Measurements from ENCODE around the gene PADI3. TPM values are rescaled to one million over a fixed set of nuclear protein-coding genes. Genes with fewer than 3 reads are reported as not detected.

The PADI3 gene
- total and polyA plus RNA-seq, 10 donors, result not detected

DNA sequence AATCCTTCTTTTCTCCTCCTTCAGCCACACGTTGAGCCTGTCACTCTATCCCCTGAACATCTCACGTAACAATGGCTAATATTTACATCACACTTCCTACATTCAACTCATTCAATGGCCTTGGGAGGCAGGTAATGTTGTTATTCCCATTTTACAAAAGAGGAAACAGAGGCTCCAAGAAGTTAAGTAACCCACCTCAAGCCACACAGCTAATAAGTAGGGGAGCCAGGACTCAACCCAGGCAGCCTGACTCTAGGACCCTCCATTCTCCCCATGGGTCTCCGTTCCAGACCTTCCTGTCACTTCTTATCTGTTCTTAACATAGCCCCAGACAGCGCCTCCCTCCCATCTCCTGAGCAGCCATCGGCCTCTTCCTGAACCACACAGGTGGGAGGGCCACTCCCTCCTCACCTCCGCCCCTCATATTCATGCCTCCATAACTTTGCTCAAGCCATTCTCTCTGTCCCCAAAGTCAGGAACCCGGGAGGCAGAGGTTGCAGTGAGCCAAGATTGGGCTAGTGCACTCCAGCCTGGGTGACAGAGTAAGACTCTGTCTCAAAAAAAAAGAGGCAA, 61.3 kb downstream of the PADI3 start:
- Histone ChIP-seq H3K9me3 (no peaks in the 10 kb centered on the region), H3K4me1 (peaks cover 0 to 47% (median 0%) of the 10 kb centered on the region in 6 donors), H3K27me3 (replicated peaks in 1 of 7) (peaks cover 0 to 85% (median 10%) of the 10 kb centered on the region in 7 donors), H3K36me3 (no peaks in the 10 kb centered on the region), H3K27ac (peak overlapping the region in 6 of 8 donors; percentile 44 to 91 (median 79)), H3K4me3 (peak overlapping the region in 2 of 8 donors; percentile 13 to 21)
- TF ChIP-seq CTCF (IDR thresholded peaks at IDR 0.05 in 8 of 11, conservative IDR thresholded peaks at IDR 0.05 in 3 of 11) (no peak), POLR2AphosphoS5 (IDR thresholded peaks at IDR 0.05) (no peak), POLR2A (IDR thresholded peaks at IDR 0.05) (no peak)
- DNase-seq, result peak; percentile 24
- 49 to 66% (median 55%) methylated on average over 7 of the region's 7 CpGs for WGBS, 5 donors
- intact Hi-C loops (cut with DNase I; ENCODE audit: low total_unique reads), result no loop called here

GRCh38 chr1:17313530-17314309, 64.8 kb downstream of the PADI3 start:
- H3K27me3 ChIP-seq (replicated peaks in 1 of 7), result peaks cover 0 to 57% (median 6%) of the 10 kb centered on the region in 7 donors
- intact Hi-C loops (cut with DNase I; ENCODE audit: low total_unique reads), result no loop called here

DNA sequence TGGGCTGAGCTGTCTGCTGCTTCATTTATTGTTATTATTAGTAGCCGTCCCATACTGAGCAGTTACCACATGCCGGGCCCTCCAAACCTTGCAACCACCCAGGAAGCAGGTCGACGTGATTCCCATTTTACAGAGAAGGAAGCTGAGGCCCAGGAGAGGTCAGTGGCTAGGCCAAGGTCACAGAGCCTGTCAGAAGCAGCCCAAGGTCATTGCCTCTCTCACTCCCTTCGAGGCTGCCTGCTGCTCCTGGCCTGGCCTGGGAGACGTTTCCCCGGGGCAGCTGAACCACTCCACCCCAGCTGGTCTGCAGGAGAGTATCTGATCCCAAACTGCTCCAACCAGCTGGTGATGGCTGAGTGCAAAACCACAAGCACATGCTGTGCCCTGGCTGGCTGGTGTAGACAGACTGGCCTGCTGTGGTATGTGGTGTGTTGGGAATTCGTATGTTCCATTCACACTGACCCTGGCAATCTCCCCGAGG, 65.6 kb downstream of the PADI3 start:
- no peak overlapping the region for H3K4me3 ChIP-seq
- intact Hi-C loops (cut with DNase I; ENCODE audit: low total_unique reads), result no loop called here
- peak overlapping the region in 1 of 8 donors; percentile 6 for H3K27ac ChIP-seq
- peaks cover 0 to 49% (median 5%) of the 10 kb centered on the region in 7 donors for H3K27me3 ChIP-seq (replicated peaks in 1 of 7)
- no peaks in the 10 kb centered on the region for H3K36me3 ChIP-seq
- TF ChIP-seq POLR2A (IDR thresholded peaks at IDR 0.05) (no peak), CTCF (IDR thresholded peaks at IDR 0.05 in 8 of 11, conservative IDR thresholded peaks at IDR 0.05 in 3 of 11) (no peak), POLR2AphosphoS5 (IDR thresholded peaks at IDR 0.05) (no peak)
- peaks cover 0 to 1% (median 0%) of the 10 kb centered on the region in 8 donors for H3K9me3 ChIP-seq
- no peak for DNase-seq
- WGBS, 5 donors, result 57 to 64% (median 60%) methylated on average over 6 to 9 of the region's 9 CpGs
- H3K4me1 ChIP-seq, result peaks cover 0 to 25% (median 0%) of the 10 kb centered on the region in 6 donors

More at GRCh38 chr1:17313530-17314309, 64.8 kb downstream of the PADI3 start:
- 74 to 88% (median 78%) methylated on average over 9 of the region's 9 CpGs for WGBS, 5 donors
- H3K9me3 ChIP-seq, result no peaks in the 10 kb centered on the region
- peak overlapping the region in 1 of 8 donors; percentile 6 for H3K27ac ChIP-seq
- DNase-seq, result no peak
- no peaks in the 10 kb centered on the region for H3K36me3 ChIP-seq
- no peak for TF ChIP-seq CTCF (IDR thresholded peaks at IDR 0.05 in 8 of 11, conservative IDR thresholded peaks at IDR 0.05 in 3 of 11)
- H3K4me3 ChIP-seq, result no peak overlapping the region
- H3K4me1 ChIP-seq, result peaks cover 0 to 25% (median 0%) of the 10 kb centered on the region in 6 donors

All from spleen (tissue), 11 donors.